ENCODE measurements around the gene ATPAF1. TPM values are rescaled to one million over a fixed set of nuclear protein-coding genes. Genes with fewer than 3 reads are reported as not detected.
A peak's percentile ranks its signal among the peaks of the same experiment; 100 is the strongest.

ATPAF1 gene
- total RNA-seq, 1 donor from 2014 or later = 32.2 TPM

GRCh38 chr1:46603858-46604549, 64.2 kb downstream of the ATPAF1 start, which contains the start of gene MKNK1:
TSS of gene MKNK1 (minus strand) at chr1:46604268. CDS start at chr1:46583327, 20,941 bp downstream.
- intact Hi-C loops (cut with DNase I) = no loop called here

GRCh38 chr1:46603481-46603857, 64.7 kb downstream of the ATPAF1 start:
- Histone ChIP-seq H3K36me3 (peaks cover 7% of the 10 kb centered on the region), H3K27ac (peak overlapping the region; percentile 88), H3K4me1 (peaks cover 44% of the 10 kb centered on the region), H3K9me3 (no peaks in the 10 kb centered on the region), H3K27me3 (no peaks in the 10 kb centered on the region), H3K4me3 (peak overlapping the region; percentile 93)
- TF ChIP-seq CTCF (IDR thresholded peaks at IDR 0.05) = no peak
- DNase-seq = no peak
- peak; percentile 1 for ATAC-seq
- intact Hi-C loops (cut with DNase I) = no loop called here

More at GRCh38 chr1:46603858-46604549, 64.2 kb downstream of the ATPAF1 start, which contains the start of gene MKNK1:
- TF ChIP-seq CTCF (IDR thresholded peaks at IDR 0.05) = peak; percentile 16
- Histone ChIP-seq H3K36me3 (peaks cover 12% of the 10 kb centered on the region), H3K9me3 (no peaks in the 10 kb centered on the region), H3K27ac (peak within 1 kb of the TSS; percentile 88), H3K27me3 (no peaks in the 10 kb centered on the region), H3K4me1 (peaks cover 42% of the 10 kb centered on the region), H3K4me3 (peak within 1 kb of the TSS; percentile 93)
- DNase-seq (peak; percentile 99), ATAC-seq (peak; percentile 99)

- intact Hi-C loops (cut with DNase I) = no loop called here
- ATAC-seq = no peak
- TF ChIP-seq CTCF (IDR thresholded peaks at IDR 0.05) = no peak
- H3K9me3 ChIP-seq = no peaks in the 10 kb centered on the region
- DNase-seq = no peak
- H3K4me1 ChIP-seq = peaks cover 44% of the 10 kb centered on the region
- no peaks in the 10 kb centered on the region for H3K27me3 ChIP-seq
- no peaks in the 10 kb centered on the region for H3K36me3 ChIP-seq
- no peak overlapping the region for H3K27ac ChIP-seq
- no peak overlapping the region for H3K4me3 ChIP-seq
Observed at GRCh38 chr1:46601257-46602007, 66.7 kb downstream of the ATPAF1 start.

GRCh38 chr1:46599059-46599970, 68.8 kb downstream of the ATPAF1 start:
- DNase-seq (no peak), ATAC-seq (no peak)
- no peaks in the 10 kb centered on the region for H3K27me3 ChIP-seq
- no peaks in the 10 kb centered on the region for H3K9me3 ChIP-seq
- no peak overlapping the region for H3K4me3 ChIP-seq
- intact Hi-C loops (cut with DNase I) = no loop called here
- TF ChIP-seq CTCF (IDR thresholded peaks at IDR 0.05) = no peak
- H3K27ac ChIP-seq = no peak overlapping the region
- H3K36me3 ChIP-seq = no peaks in the 10 kb centered on the region
- H3K4me1 ChIP-seq = peaks cover 48% of the 10 kb centered on the region

GRCh38 chr1:46596846-46597245, 71.3 kb downstream of the ATPAF1 start:
- no peak for TF ChIP-seq CTCF (IDR thresholded peaks at IDR 0.05)
- Histone ChIP-seq H3K9me3 (no peaks in the 10 kb centered on the region), H3K4me1 (peaks cover 31% of the 10 kb centered on the region), H3K27me3 (no peaks in the 10 kb centered on the region), H3K4me3 (no peak overlapping the region), H3K27ac (no peak overlapping the region), H3K36me3 (peaks cover 20% of the 10 kb centered on the region)
- intact Hi-C loops (cut with DNase I) = no loop called here
- DNase-seq (no peak), ATAC-seq (no peak)
